SIG-M5 (cell line): ENCODE measurements around the gene NPHP4.

ENCODE experiments used
- DNase-seq: peaks from one replicate; lab custom pipeline; 2025; lab: John Stamatoyannopoulos, UW

NPHP4 gene

DNA sequence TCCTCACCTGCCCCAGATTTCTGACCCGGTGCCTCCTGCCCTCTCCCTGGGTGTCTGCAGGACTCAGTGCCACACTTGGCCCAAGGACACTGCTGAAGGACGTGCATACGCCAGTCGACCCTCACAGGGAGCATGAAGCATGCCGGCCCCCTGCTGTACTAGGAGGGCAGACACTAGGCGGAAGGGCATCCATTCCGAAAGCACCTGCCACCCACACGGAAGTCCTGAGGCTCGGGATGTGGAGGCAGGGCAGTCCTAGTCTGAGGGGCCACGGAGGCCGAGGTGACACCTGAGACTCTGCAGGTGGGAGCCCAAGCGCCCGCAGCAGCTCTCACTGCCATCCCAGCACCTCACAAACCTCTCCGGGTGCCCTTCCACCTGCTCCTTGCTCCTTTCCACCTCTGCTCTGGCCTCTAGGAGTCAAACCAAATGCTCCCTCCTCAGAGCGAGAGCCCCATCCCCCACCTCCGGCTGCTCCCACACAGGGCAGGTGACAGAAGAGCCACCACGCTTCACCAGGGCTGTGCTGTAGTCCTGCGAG lies 2.4 kb downstream of the NPHP4 start:
- no peak for DNase-seq

DNA sequence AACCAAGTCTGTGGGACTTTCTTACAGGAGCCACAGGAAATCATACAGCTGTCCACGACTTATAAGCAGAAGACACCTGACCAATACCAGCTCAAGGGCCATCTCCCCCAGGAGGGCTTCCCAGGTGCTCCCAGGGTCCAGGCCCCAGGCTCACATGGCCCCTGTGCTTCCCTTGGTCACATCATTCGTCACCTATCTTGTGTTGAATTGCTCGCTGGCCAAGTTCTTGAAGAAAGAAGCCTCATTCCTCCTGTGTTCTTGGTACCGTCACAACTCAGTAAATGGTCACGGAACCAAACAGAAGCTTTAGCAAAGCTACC lies 3.0 kb downstream of the NPHP4 start:
- no peak for DNase-seq

DNA sequence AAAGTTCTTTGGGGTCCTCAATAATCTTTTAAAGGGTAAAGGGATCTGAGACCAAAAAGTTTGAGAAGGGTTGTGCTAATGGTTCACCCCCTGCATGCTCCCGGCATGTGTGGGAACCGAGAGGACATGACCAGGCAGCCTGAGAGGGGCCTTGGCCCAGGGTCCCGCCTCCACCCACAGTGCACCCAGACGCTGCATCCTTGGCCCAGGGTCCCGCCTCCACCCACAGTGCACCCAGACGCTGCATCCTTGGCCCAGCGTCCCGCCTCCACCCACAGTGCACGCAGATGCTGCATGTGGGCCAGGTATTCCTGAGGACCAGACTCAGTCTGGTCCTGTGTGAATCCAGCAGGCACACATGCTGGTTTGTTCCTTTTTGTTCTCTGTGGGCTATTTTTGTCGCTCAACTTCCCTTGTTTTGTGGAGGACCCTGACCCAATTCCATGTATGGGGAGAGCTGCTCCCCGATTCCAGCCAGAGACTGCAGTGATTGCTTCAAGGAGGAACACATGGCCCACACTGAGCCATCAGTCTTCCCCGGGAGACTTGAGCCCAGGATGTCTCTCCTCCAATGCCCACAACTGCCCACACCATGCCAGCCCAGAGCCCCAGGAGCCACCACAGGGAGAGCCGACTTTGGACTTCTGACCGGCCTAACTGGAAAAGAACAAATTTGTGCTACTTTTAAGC lies 3.5 kb downstream of the NPHP4 start:
- no peak for DNase-seq

DNA sequence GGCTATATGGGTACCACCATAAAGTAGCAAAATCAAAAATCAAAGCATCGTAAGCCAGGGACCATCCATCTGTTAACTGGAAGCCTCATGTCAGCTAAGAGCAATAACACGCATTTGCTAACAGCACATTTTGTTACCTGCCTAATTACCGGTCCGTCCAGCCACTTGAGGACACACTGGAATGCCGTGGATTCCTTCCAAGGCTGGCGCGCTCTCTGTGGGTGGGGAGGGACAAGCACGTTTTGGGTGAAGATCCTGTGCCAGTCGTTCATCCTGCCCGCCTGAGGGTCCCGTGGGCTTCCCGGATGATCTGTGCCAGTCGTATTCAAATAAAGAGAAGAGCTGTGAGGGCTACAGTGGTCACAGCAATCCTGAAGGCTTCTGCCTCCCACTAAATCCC lies 6.2 kb downstream of the NPHP4 start:
- DNase-seq: no peak

DNA sequence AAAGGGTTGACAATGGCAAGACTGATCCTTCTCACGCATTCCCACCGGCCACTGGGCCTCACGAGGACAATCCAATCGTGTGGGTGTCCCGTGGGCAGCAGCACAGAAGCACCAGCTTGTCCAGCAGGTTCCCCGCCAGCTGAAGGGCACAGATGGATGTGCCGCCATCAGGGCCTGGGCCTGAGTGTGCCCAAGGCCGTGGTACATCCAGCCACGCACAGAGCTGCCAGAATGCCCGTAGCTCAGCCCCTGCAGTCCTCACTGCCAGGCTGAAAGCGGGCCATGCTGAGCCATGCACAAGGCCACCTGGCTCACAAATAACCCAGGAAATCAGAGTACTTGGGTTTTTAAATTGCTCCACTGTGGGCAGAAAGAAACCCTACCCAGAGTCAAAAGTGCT lies 7.0 kb downstream of the NPHP4 start:
- DNase-seq: no peak

DNA sequence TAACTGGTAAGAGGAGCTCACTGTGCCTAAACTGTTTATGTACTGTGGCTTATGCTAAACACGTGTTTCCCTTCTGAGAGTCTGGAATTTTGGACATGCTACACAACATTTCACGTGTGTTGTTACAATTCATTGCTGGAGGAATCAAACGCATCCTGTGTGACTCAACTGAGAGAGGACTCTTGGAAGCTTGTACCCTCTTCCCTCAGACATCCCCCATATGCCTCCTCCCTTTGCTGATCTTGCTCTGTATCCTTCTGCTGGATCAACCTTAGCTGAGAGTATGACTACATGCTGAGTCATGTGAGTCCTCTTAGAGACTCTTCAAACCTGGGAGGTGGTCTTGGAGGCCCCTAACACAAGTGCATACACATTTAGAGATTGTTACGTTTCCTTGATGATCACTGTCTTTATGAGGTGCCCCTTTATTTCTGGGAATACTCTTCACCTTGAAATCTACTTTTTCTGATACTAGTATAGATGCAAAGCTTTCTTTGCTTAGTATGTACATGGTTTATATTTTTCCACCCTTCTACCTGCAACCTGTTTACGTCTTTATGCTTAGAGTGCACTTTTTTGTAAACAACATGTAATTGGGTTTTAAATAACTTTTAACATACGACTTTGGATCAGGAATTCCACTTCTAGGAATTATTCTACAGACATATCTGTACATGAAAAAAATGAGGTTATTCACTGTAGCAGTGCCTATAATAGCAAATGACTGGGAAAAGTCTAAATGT lies 8.7 kb downstream of the NPHP4 start:
- no peak for DNase-seq

DNA sequence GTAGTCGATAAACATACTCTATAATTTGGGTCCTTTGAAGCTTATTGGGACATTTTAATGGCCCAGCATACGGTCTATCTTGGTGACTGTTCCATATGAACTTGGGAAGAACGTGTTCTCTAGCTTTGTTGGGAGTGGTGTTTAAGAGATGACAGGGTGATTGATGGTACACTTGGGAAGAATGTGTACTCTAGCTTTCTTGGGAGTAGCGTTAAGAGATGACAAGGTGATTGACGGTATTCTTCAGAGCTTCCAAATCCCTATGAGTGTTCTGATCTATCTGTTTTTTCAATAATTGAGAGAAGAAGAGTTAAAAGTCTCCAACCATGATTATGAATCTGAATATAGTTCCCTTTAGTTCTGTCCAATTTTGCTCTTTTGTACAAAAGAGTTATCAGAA lies 9.4 kb downstream of the NPHP4 start:
- DNase-seq: no peak

DNA sequence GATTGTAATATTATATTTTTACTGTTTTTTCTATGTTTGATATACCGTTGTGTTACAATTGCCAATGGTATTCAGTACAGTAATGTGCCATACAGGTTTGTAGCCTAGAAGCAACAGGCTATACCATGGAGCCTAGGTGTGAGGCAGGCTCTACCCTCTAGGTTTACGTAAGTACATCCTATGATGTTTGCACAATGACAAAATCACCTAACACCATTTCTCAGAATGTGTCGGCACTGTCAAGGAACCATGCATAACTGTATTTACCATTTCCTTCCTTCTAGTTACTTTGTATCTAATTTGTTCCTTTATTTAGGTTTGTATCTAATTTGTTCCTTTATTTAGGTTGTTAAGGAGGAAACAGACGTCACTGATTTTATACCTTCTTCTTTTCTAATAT lies 9.9 kb downstream of the NPHP4 start:
- DNase-seq: no peak

DNA sequence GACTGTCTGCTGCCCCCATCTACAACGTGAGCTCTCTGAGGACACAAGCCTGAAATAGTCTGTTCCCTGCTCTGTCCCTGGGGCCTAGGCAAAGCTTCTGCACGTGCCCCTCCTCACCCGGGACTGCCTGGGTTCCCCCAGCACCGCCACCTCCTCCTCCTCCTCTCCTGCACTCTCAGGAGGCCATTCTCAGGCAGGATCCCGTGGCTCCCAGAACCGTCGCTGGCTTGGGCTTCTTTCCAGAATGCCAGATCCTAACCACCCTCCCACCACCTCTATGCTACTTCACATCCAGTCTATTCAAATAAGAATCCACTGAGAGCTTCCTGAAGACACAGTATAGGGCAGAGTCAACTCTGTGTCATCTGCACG lies 11.2 kb downstream of the NPHP4 start:
- no peak for DNase-seq

DNA sequence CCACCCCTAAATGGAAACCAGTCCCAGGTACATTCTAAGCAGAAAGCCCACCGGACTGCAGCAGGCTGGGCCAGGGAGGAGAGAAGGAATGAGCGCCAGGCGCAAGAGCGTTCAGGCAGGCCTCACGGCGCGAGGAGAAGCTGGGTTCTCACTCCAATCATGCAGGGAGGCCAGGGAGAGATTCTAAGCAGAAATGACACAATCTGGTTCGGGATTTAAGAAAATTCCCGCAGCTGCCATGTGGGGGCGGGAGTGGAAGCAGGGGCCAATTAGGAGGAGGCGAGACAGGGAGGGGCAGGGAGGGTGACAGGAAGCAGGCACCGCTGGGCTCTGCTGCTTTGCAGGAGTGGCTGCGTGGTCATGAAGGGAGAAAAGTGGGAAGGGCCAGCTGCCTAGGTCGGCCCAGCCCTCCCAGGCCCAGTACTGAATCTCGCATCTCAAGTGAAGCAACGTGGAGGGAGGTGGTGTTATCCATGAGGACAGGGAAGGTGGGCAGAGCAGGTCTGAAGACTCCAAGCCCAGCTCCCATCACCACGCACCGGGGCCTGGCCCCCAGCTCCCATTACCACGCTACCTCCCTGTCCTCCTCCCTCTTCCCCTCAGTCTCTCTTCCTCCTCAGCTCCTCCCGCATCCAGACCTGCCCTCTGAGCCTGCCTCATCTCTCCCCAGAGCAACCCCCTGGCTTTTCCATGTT lies 11.8 kb downstream of the NPHP4 start:
- no peak for DNase-seq

DNA sequence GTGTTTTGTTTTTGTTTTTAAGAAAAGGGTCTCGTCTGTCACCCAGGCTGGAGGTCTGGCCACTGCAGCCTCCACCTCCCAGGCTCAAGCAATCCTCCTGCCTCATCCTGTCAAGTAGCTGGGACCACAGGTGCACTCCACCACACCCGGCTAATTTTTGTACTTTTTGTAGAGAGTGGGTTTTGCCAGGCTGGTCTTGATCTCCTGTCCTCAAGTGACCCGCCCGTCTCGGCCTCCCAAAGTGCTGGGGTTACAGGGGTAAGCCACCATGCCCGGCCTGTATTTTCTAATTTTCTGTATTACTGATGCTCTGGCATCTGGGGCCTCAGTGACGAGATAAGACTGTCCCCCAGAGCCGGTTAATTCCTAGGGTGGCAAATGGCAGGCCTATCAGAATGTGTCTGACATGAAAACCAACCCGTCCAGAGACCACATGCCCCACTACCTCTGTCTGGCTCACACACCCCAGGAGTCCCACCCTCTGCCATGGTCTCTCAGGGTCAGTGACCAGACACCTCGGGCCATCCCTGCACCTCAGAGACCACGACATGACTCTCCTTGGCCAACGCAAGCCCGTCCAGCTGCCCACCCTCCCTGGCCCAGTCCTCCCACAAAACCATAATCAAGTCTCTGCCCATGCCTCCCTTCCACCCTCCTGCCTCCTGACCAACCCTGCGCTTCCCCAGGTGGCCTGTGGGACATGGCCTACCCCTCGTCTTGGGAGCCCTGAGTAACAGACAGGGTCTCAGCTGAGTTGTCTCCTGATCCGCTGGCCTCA lies 12.5 kb downstream of the NPHP4 start:
- no peak for DNase-seq

DNA sequence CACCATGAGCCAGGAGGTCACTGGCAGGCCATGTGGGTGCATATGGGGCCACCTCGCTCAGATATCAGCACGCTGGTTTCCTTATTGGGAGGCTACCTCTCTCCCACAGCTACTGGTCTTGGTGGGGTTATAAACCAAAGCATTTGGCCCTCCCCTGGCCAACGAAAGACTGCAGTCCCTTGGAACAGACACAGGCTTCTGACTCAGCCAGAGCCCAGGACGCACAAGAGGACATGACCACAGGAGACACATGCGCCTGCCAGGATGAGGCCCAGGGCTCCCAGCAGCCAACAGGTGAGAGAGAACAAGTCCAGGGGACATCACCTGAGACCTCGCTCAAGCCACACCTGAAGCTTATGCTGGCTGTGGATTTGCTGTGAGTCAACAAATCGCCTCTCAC lies 13.8 kb downstream of the NPHP4 start:
- DNase-seq: no peak

DNA sequence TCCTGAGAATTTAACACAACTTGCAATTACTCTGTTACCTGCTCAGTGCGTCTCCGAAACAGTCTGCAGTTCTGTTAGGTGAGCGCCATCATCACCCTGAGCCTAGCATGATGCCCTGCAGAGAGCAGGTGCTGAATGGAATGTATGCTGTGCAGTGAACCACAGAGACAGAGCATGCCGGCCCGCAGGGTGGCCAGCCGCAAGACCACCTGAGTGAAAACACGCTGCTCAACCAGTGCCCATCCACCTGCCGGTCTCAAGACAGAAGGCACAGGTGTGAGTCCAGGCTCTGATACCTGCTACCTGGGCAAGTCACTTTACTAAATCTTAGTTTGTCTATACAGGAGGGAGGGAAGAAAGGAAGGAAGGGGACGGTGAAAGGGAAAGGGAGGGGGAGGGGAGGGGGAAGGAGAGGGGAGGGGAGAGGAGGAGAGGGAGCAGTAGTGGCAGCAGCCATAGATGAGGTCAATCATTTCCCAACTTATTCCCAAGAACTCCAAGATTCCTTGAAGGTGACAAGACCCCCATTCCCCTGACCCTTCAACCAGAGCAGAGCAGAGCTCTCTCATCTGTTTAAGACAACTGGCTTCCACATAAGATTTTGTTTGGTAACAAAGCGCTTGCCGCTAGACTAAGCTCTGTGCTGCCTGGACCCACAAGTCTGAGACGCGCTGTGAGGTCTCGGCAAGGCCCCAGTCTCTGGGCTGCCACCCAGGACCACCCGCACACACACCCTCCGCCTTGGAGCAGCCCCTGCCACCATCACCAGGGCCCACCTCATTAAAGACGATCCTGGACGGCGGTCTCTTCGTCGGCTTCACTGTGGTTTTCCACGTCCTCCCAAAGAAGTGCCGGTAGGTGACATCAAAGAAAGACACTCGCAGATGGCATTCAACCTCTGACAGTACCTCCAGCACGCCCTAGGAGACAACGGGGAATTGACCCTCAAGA lies 14.5 kb downstream of the NPHP4 start:
- DNase-seq: no peak

DNA sequence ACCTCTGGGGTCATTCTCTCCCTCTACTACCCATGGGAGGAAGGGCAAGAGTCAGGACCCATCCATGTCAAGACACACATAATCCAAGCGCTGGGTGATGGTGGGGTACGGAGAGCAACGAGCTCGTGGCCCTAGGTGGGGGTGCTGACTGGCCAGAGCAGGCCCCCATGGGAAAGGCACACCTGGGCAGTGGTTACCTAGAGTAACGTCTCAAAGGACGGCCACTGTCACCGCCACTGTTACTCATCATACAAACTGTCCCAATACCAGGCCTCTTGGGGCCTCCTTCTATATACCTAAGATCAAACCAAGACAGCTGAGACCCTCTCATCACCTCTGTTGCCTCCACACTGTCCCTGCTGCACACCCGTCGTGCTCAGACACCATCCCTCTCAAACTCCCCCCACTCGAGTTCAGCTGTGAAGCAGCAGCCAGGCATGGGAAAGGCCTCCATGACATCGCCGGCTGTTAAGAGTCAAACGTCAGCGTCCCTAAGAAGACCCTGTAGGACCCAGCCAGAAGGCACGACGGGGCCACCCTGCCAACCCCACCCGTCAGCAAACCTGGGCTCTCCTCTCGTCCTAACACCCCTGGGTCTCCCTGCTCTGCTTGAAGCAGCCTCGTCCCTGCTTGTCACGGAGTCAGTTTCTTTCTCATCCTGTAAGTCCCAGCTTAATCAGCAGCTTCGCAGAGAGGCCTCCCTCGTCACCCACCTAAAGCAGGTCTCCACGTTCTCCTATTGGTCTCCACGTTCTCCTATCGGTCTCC lies 15.3 kb downstream of the NPHP4 start:
- DNase-seq: no peak

DNA sequence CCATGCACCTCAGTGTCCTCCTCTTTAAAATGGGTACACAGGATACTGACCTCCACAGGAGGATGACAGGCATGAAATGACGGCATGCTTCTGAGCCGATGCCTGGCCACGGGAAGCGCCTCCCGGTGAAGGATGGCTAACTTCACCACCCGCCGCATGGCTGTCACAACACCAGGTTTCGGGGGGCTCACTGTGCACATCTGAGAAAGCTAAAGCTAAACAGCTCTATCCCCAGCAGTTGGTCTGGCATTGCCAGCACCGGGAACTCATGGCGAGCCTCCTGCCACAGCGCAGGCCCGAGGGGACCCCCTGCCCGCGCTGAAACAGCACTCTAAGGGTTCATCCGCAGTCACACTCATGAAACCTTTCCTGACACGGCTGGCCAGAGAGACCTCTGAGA lies 16.0 kb downstream of the NPHP4 start:
- DNase-seq: no peak

DNA sequence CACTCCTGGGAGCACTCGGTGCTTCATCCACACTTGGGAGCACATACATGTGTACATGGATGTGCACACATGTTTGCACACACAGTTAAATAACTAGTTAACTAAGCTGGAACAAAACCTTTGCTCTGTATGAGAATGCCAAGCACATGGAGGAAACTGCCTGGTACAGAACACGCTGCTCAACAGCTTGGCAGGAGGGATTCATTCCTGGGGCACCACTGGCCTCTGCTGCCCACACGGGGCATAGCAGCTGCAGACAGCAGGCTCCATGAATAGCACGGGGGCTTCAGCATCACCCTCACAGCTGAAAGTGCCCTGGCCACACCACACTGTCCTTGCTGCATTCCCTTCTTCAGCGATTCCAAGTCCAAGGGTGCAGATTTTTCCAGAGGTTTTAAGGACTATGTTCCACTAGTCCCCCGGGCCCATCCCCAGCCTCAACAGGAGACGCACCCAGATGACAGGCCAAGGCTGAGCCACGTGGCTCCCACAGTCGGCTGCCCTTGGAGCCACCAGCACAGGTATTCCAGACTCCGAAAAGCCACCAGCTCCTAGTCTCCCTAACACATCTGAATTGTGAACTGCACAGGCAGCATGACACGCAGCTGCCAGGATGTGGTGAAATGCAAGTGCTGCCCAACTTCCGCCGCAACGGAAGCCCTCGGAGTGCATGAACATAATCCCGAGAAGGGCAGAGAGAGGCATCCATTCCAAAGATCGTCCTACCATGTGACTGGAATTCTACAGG lies 16.9 kb downstream of the NPHP4 start:
- no peak for DNase-seq

DNA sequence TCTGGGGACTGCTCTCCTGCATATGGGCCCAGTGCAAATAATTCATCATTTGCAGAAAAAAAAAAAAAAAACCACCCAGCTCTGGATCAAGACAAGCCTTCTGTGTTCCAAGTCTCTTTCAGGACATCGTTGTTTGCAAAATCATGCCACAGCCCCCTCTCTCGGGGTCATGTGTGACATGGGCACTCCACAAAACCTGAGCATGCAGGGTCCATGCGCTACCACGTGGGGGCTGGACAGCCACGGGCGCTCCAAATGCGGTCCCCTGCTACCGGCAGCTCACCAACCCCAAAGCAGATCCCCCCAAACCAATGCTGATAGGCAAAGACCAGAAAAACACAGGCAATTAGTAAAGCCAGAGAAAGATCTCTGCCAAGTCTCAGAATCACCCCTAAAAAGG lies 17.6 kb downstream of the NPHP4 start:
- DNase-seq: no peak

DNA sequence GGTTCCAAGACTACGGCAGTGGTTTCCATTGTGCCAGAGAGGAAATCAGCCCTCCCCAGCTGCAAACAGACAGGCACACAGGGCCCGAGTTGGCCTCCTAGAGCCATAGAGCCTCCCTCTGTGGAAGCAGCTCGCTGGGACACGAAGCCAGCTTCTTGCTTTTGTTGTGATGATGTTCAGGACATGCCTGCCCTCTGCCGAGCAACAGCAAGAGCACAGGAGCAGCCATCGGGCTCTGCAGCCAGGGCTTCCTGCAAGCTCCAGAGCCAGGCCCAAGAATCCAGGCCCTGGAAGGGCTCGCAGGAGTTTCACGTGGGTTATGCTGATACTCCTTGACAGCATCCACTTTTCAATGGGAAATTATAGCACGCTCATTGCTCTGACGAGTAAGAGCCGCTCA lies 18.5 kb downstream of the NPHP4 start:
- DNase-seq: no peak

DNA sequence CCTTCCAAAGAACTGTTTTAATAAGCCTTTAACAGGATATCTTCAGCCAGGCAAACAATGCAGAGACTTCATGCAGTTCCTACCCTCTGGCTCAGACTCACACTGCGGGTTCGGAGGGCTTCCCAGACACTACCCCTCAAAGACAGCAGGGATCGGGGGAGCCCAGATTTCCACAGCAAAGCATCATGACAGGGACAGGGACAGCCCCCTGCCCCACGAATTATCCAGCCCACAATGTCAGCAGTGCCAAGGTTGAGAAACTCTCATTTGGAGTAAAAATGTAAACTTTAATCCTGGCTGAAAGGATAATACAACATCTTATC lies 20.1 kb downstream of the NPHP4 start:
- no peak for DNase-seq
